ENCODE measurements around the gene NTRK3.
"Not testable (repeated sequence)": the region's sequence is repeated elsewhere in the genome, so short reads cannot be mapped to it uniquely, and the experiment has no call there.

Gene NTRK3

GRCh38 chr15:87866961-87867360 lies 389.6 kb downstream of the NTRK3 start:
- DNase-seq = no peak

GRCh38 chr15:87863152-87863551 lies 393.4 kb downstream of the NTRK3 start:
- DNase-seq = no peak

GRCh38 chr15:87860743-87861142 lies 395.8 kb downstream of the NTRK3 start:
- DNase-seq = no peak

GRCh38 chr15:87858651-87859050 lies 397.9 kb downstream of the NTRK3 start:
- DNase-seq = no peak

- no peak for DNase-seq
Measured at GRCh38 chr15:87851497-87851896, 405.0 kb downstream of the NTRK3 start.

- DNase-seq = no peak
Measured at GRCh38 chr15:87850916-87851315, 405.6 kb downstream of the NTRK3 start.

GRCh38 chr15:87849181-87849580 lies 407.4 kb downstream of the NTRK3 start:
- no peak for DNase-seq

- no peak for DNase-seq
Measured at GRCh38 chr15:87848012-87848411, 408.5 kb downstream of the NTRK3 start.

- no peak for DNase-seq
Measured at GRCh38 chr15:87846746-87847145, 409.8 kb downstream of the NTRK3 start.

- DNase-seq = no peak
Measured at GRCh38 chr15:87843312-87843711, 413.2 kb downstream of the NTRK3 start.

GRCh38 chr15:87841426-87841998 lies 415.0 kb downstream of the NTRK3 start:
- DNase-seq = no peak

- not testable (repeated sequence) for DNase-seq
Measured at GRCh38 chr15:87835830-87836229, 420.7 kb downstream of the NTRK3 start.

- not testable (repeated sequence) for DNase-seq
Measured at GRCh38 chr15:87833333-87833732, 423.2 kb downstream of the NTRK3 start.

- no peak for DNase-seq
Measured at GRCh38 chr15:87829332-87830050, 427.0 kb downstream of the NTRK3 start.

- no peak for DNase-seq
Measured at GRCh38 chr15:87828608-87829007, 427.9 kb downstream of the NTRK3 start.

GRCh38 chr15:87827131-87827530 lies 429.4 kb downstream of the NTRK3 start:
- DNase-seq = no peak

GRCh38 chr15:87826119-87826747 lies 430.3 kb downstream of the NTRK3 start:
- no peak for DNase-seq

GRCh38 chr15:87818756-87819155 lies 437.8 kb downstream of the NTRK3 start:
- DNase-seq = no peak

- no peak for DNase-seq
Measured at GRCh38 chr15:87817553-87817952, 439.0 kb downstream of the NTRK3 start.

GRCh38 chr15:87816811-87817210 lies 439.7 kb downstream of the NTRK3 start:
- DNase-seq = no peak

GRCh38 chr15:87816016-87816415 lies 440.5 kb downstream of the NTRK3 start:
- no peak for DNase-seq

All from activated CD8-positive, alpha-beta memory T cell treated with anti-CD3 and anti-CD28 coated beads for 24 hours (primary cell).